RWPE1 (cell line): ENCODE results near the gene BRAT1.

Source experiments
- CTCF ChIA-PET: fragments of 350-600 bp; sonication (Branson Sonifier 250); formaldehyde crosslinking; extraction: SDS; loops from one replicate; lab custom pipeline; 2021; lab: Yijun Ruan, JAX
- POLR2A ChIA-PET: fragments of 400-600 bp; formaldehyde crosslinking; extraction: SDS; loops from one replicate; lab custom pipeline; 2020; ENCODE audit warnings: antibody characterized with exemption; ENCODE audit not compliant: low non-redundant PET; lab: Yijun Ruan, JAX
- DNase-seq: peaks from one replicate; pipeline ENCODE4 v3.0.0; 2012; ENCODE audit warnings: low spot score
- H3K27ac ChIP-seq: fragments of 450-650 bp; 2 replicates; pipeline ENCODE4 v1.5.1; 2017
- TF ChIP-seq, protein P1 (sequence below): fragments of 450-650 bp; conservative IDR thresholded peaks from 2 replicates; pipeline ENCODE4 v1.5.1; 2017; ENCODE audit warnings: low read depth, mild to moderate bottlenecking

Gene BRAT1

DNA sequence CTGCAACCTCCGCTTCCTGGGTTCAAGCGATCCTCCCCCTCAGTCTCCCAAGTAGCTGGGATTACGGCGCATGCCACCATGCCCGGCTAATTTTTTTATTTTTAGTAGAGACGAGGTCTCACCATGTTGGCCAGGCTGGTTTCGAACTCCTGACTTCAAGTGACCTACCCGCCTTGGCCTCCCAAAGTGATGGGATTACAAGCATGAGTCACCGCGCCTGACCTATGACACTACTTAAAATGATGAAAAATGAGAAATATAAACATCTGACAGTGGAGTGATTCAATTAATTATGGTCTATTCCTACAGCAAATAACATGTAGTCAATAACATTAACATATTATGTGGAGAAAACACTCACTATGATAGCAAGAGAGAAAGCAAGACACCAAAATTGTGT is 2.2 kb downstream of the BRAT1 start:
- POLR2A ChIA-PET = no interaction called here
- CTCF ChIA-PET = interaction anchor here (0.5 to 0.7 kb wide), 2 partner anchors 94 to 312 kb away, joined by 3 to 5 read pairs; no protein-coding TSS in a partner anchor
- DNase-seq = no peak
- H3K27ac ChIP-seq = peak overlapping the region; percentile 98
- TF ChIP-seq, protein P1, sequence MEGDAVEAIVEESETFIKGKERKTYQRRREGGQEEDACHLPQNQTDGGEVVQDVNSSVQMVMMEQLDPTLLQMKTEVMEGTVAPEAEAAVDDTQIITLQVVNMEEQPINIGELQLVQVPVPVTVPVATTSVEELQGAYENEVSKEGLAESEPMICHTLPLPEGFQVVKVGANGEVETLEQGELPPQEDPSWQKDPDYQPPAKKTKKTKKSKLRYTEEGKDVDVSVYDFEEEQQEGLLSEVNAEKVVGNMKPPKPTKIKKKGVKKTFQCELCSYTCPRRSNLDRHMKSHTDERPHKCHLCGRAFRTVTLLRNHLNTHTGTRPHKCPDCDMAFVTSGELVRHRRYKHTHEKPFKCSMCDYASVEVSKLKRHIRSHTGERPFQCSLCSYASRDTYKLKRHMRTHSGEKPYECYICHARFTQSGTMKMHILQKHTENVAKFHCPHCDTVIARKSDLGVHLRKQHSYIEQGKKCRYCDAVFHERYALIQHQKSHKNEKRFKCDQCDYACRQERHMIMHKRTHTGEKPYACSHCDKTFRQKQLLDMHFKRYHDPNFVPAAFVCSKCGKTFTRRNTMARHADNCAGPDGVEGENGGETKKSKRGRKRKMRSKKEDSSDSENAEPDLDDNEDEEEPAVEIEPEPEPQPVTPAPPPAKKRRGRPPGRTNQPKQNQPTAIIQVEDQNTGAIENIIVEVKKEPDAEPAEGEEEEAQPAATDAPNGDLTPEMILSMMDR = no peak

DNA sequence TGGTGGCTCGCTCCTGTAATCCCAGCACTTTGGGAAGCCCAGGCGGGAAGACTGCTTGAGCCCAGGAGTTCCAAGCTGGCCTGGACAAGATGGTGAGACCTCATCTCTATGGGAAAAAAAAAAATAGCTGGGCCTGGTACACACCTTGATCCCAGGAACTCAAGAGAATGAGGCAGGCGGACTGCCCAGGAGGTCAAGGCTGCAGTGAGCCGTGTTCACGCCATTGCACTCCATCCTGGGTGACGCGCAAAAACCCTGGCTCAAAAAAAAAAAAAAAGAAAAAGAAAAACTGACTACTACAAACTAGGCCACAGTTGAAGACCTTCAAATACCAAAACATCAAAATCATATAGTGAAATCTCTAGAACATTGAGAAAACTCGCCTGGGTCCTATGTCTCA is 3.9 kb downstream of the BRAT1 start:
- CTCF ChIA-PET = interaction anchor here (0.7 kb wide), 1 partner anchor 12 kb away, joined by 3 read pairs; no protein-coding TSS in a partner anchor
- TF ChIP-seq, protein P1 = no peak
- POLR2A ChIA-PET = no interaction called here
- no peak overlapping the region for H3K27ac ChIP-seq
- DNase-seq = no peak

DNA sequence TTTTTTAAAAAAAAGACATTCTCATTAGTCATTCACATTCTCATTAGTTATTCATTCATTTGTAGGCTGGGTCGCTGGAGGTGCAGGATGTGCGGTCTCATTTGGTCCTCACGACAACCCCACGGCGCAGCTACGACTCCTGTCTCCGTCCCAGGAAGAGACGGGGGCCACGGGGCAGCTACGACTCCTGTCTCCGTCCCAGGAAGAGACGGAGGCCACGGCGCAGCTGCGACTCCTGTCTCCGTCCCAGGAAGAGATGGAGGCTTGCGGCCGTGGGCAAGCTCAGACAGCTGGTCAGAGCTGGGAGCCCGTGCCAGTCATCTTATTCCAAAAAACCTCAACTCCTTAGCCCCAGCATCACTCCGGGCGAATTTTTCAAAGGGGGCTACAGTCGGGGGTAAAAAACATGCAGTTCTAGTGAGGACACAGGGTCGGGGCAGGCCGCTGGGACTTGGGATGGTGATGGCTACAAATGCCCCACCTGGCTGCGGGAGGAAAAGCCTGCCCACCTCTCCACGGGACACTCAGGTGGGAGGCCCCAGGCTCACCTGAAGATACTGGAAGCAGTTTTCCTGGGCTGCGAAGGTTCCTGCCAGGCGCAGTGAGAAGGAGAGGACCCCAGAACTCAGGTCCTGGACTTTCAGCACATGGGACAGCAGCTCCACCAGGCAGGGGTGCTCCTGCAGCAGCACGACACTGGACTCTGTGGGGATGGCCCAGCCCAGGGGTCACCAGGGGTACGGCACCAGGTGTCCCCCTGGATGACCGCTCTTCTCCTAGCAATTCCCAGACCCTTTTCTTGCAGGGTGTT is 8.3 kb downstream of the BRAT1 start:
- POLR2A ChIA-PET = no interaction called here
- H3K27ac ChIP-seq = no peak overlapping the region
- CTCF ChIA-PET = interaction anchor here (0.6 kb wide), 1 partner anchor 668 kb away, joined by 5 read pairs; no protein-coding TSS in a partner anchor
- TF ChIP-seq, protein P1 = no peak
- no peak for DNase-seq

DNA sequence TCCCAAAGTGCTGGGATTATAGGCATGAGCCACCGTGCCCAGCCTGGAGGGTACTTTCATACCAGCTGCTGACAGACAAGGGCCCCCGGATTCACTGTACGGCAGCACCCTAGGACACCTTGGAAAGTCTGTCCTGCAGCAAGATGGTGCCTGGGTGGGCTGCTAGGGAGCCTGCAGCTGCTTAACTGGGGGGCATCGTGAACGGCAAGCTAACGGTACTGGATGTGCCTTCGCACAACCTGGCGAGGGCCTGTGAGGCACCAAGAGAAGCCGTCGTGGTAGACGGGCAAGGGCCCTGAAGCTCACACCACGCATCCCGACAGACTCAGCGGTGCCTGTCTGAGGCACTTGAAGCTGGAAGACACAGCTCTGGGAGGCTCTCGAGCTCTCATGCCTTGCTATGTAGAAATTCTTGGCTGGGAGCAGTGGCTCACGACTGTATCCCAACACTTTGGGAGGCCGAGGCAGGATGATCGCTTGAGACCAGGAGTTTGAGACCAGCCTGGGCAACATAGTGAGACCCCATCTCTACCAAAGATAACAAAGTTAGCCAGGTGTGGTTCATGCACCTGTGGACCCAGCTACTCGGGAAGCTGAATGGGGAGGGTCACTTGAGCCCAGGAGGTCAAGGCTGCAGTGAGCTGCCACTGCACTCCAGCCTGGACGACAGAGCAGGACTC is 9.4 kb downstream of the BRAT1 start:
- DNase-seq = no peak
- TF ChIP-seq, protein P1 = no peak
- H3K27ac ChIP-seq = peak overlapping the region; percentile 0; the same call in 1 of the 2 replicates
- POLR2A ChIA-PET = no interaction called here
- CTCF ChIA-PET = interaction anchor here (1.3 kb wide), 1 partner anchor 77 kb away, joined by 4 read pairs; no protein-coding TSS in a partner anchor

DNA sequence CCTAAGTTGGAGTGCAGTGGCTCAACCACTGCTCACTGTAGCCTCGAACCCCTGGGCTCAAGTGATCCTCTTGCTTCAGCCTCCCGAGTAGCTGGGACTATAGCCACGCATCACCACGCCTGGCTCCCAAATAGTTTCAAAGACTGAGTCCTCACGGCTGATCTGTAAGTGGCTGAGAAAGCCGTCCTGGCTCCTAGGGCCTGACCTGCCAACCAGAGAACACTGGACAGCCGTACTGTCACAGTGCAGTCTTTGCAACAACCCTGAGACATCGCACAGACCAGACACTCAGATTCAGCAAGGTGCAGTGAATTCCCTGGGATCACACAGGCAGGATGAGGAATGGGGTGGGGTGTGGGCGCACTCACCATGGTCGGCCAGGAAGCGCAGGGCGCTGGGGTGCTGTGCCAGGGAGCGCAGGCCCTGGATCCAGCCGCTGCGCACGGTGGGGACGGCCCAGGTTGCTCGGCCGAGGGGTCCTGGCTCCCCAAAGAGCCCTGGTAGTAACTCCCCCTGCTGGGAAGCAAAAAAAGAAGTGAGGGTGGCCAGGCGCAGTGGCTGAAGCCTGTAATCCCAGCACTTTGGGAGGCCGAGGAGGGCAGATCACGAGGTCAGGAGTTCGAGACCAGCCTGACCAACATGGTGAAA is 10.7 kb downstream of the BRAT1 start:
- no peak for DNase-seq
- CTCF ChIA-PET = interaction anchor here (0.7 kb wide), 1 partner anchor 1553 kb away, joined by 3 read pairs; no protein-coding TSS in a partner anchor
- peak overlapping the region; percentile 15; the same call in 1 of the 2 replicates for H3K27ac ChIP-seq
- POLR2A ChIA-PET = no interaction called here
- TF ChIP-seq, protein P1 = no peak
